Measurements from ENCODE around the gene EVA1C. TPM values are rescaled to one million over a fixed set of nuclear protein-coding genes. Genes with fewer than 3 reads are reported as not detected.
"Not testable (repeated sequence)": the region's sequence is repeated elsewhere in the genome, so short reads cannot be mapped to it uniquely, and the experiment has no call there.

The EVA1C gene
- polyA plus RNA-seq, 3 donors, result 2.9 to 4.2 (median 3.2) TPM

GRCh38 chr21:32523988-32524719, 111.6 kb downstream of the EVA1C start:
- DNase-seq, result no peak

- DNase-seq, result no peak
These were observed 112.8 kb downstream of the EVA1C start for GRCh38 chr21:32525282-32525681.

GRCh38 chr21:32529679-32530078, 117.2 kb downstream of the EVA1C start:
- no peak for DNase-seq

GRCh38 chr21:32530809-32531208, 118.3 kb downstream of the EVA1C start:
- DNase-seq, result not testable (repeated sequence)

- not testable (repeated sequence) for DNase-seq
These were observed 119.1 kb downstream of the EVA1C start for GRCh38 chr21:32531561-32531960.

- no peak for DNase-seq
These were observed 120.1 kb downstream of the EVA1C start for GRCh38 chr21:32532636-32533035.

GRCh38 chr21:32533053-32533452, 120.5 kb downstream of the EVA1C start:
- DNase-seq, result no peak

- no peak for DNase-seq
These were observed 121.1 kb downstream of the EVA1C start for GRCh38 chr21:32533611-32534010.

GRCh38 chr21:32534113-32534512, 121.6 kb downstream of the EVA1C start:
- no peak for DNase-seq

- DNase-seq, result no peak
These were observed 123.1 kb downstream of the EVA1C start for GRCh38 chr21:32535612-32536011.

- DNase-seq, result no peak
These were observed 125.0 kb downstream of the EVA1C start for GRCh38 chr21:32537569-32537881.

GRCh38 chr21:32538147-32538792, 125.8 kb downstream of the EVA1C start:
- DNase-seq, result no peak

GRCh38 chr21:32539378-32539777, 126.9 kb downstream of the EVA1C start:
- no peak for DNase-seq

- not testable (repeated sequence) for DNase-seq
These were observed 130.6 kb downstream of the EVA1C start for GRCh38 chr21:32543056-32543455.

- no peak for DNase-seq
These were observed 131.5 kb downstream of the EVA1C start for GRCh38 chr21:32543975-32544374.

- DNase-seq, result no peak
These were observed 132.2 kb downstream of the EVA1C start for GRCh38 chr21:32544697-32545096.

- DNase-seq, result no peak
These were observed 133.5 kb downstream of the EVA1C start for GRCh38 chr21:32545948-32546441.

- no peak for DNase-seq
These were observed 134.5 kb downstream of the EVA1C start for GRCh38 chr21:32547018-32547417.

GRCh38 chr21:32548978-32549377, 136.5 kb downstream of the EVA1C start:
- no peak for DNase-seq

GRCh38 chr21:32549440-32549839, 136.9 kb downstream of the EVA1C start:
- DNase-seq, result no peak

- no peak for DNase-seq
These were observed 137.4 kb downstream of the EVA1C start for GRCh38 chr21:32549886-32550285.

GRCh38 chr21:32554832-32555638, 142.5 kb downstream of the EVA1C start:
- DNase-seq, result no peak

- DNase-seq, result no peak
These were observed 145.6 kb downstream of the EVA1C start for GRCh38 chr21:32558106-32558505.
